Measurements from ENCODE around the gene WIPF3.

DNA sequence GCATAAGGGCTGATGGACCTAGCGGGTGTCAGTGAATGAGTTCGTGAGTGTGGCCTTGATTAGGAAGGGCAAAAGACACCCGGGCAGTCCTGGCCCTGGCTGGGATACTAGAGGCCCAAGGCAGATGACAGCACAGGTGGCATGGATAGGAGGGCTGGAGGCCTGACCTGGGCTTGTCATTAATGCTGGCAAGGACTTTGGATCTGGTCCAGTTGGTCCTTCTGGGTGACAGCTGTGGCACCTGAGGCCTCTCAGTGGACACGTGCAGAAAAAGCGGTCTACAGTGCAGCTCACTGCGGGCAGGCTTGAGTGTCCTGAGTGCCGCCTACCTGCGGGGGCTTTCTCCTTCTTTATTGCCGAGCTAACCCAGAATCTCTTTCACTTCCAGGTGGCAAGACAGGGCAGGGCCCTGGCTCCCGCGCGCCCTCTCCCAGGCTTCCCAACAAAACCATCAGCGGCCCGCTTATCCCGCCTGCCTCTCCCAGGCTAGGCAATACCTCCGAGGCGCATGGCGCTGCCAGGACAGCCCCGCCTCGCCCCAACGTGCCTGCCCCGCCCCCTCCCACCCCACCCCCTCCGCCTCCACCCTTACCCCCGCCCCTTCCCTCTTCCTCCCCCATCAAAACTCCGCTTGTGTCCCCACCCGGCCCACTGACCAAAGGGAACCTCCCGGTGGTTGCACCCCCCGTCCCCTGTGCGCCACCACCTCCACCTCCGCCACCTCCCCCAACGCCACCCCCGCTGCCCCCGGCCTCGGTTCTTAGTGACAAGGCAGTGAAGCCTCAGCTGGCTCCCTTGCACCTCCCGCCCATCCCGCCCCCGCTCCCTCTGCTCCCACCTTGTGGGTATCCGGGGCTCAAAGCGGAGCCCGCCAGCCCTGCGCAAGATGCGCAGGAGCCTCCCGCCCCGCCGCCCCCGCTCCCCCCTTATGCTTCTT lies 77.4 kb downstream of the WIPF3 start:
- TF ChIP-seq RCOR1 (IDR thresholded peaks at IDR 0.05; ENCODE audit: insufficient replicate concordance, low read length) (no peak), POLR2A (IDR thresholded peaks at IDR 0.05; ENCODE audit: low read depth, low read length) (no peak)
- TF ChIP-seq, protein P1, sequence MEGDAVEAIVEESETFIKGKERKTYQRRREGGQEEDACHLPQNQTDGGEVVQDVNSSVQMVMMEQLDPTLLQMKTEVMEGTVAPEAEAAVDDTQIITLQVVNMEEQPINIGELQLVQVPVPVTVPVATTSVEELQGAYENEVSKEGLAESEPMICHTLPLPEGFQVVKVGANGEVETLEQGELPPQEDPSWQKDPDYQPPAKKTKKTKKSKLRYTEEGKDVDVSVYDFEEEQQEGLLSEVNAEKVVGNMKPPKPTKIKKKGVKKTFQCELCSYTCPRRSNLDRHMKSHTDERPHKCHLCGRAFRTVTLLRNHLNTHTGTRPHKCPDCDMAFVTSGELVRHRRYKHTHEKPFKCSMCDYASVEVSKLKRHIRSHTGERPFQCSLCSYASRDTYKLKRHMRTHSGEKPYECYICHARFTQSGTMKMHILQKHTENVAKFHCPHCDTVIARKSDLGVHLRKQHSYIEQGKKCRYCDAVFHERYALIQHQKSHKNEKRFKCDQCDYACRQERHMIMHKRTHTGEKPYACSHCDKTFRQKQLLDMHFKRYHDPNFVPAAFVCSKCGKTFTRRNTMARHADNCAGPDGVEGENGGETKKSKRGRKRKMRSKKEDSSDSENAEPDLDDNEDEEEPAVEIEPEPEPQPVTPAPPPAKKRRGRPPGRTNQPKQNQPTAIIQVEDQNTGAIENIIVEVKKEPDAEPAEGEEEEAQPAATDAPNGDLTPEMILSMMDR (conservative IDR thresholded peaks at IDR 0.05; ENCODE audit: low read depth, low read length): no peak

Data from IMR-90 (cell line).